GM19395 (cell line): ENCODE results near the gene XPO1.

ENCODE experiments used
- ATAC-seq: cut with Tn5 transposase; IDR thresholded peaks from one replicate; pipeline ENCODE4 v1.9.1; 2021; ENCODE audit warnings: mild to moderate bottlenecking, moderate library complexity; ENCODE audit not compliant: unreplicated experiment

The XPO1 gene

DNA sequence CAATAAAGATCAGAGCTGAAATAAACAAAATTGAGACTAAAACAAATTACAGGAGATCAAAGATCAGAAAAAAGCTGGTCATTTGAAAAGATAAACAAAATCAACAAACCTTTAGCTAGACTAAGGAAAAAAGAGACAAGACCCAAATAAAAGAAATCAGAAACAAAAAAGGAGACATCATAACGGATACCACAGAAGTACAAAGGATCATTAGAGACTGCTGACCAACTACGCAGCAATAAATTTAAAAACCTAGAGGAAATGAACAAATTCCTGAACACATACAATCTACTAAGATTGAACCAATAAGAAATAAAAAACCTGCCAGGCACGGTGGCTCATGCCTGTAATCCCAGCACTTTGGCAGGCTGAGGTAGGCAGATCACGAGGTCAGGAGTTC, 101.0 kb downstream of the XPO1 start:
- no peak for ATAC-seq

DNA sequence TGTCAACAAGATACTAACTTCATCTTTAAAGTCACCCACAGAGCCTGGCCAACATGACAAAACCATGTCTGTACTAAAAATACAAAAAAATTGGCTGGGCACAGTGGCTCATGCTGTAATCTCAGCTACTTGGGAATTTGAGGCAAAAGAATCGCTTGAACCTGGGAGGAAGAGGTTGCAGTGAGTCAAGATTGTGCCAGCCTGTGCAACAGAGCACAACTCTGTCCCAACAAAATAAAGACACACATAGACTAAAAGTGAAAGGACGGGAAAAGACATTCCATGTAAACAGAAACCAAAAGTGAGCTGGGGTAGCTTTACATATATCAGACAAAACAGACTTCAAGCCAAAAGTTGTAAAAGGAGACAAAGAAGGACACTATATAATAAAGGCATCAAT, 102.1 kb downstream of the XPO1 start:
- no peak for ATAC-seq

DNA sequence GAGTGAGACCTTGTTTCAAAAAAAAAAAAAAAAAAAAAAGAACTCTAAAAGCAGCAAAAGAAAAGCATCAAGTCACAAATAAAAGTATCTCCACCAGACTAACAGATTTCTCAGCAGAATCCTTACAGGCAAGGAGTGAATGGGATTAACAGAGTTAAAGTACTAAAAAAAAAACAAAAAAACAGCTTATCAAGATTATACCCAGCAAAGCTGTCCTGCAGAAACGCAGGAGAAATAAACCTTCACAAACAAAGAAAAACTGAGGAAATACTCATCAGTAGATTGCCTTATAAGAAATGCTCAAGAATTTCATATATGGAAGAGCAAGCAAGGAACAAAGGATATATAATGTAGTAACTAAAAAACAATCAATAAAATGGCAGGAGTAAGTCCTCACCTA, 102.9 kb downstream of the XPO1 start:
- ATAC-seq: no peak

DNA sequence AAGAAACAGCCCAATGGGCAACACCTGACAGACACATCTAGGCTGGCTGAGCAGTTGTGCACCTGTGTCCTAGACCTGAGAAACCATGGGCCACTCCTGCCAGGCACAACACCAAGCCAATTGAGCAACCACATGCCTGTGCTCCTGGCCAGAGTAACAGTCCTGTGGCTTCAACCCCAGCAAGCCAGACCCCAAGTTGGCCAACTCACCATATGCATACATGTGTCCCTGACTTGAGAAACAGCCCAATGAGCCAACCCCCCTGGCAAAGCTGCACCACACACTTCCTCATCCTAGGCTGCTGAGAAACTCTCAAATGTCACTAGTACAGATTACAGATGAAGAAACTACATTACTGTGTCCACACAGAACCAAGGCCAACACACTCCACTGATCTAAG, 103.8 kb downstream of the XPO1 start:
- ATAC-seq: peak; percentile 46

DNA sequence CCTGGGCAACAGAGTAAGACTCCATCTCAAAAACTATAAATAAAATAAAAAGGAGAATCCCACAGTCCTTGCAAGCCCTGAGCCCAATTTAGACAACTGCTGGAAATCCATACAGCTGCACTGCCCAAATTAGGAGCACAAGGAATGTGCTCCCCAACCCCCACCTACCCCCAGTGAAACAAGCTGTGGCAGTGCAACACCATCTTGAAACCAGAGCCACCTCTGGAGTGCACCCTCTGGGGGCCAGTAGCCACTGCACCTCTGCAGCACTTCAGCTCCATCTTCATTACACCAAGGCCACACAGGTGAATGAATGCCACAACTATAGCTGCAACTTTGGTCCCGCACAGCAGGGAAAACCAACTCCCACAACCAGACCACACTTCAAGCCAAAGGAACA, 104.5 kb downstream of the XPO1 start:
- no peak for ATAC-seq

DNA sequence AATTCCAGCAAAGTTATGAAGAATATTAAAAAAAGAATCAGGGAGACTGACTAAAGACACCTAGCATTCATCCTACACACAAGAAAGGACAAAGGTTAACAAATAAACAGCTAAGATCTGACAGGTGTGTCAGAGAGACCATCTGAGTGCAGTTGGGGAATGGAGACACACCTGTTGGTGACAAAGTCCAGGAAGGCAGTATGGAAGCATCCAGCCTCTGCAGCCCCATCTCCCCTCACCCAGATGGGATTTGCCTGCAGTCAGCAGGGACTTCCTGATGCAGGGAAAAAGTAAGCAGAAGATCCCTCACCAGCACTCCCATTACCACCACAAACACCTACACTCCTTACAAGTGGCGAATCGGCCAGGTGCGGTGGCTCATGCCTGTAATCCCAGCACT, 105.2 kb downstream of the XPO1 start:
- ATAC-seq: no peak

DNA sequence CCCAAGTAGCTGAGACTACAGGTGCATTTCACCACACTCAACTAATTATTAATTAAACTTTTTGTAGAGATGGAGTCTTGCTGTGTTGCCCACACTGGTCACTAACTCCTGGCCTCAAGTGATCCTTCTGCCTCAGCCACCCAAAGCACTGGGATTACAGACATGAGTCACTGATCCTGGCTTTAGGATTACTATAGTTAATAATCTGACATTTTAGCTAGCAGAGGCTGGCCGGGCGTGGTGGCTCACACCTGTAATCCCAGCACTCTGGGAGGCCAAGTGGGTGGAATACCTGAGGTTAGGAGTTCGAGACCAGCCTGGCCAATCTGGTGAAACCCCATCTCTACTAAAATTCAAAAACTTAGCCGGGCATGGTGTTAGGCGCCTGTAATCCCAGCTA, 106.8 kb downstream of the XPO1 start:
- no peak for ATAC-seq
